Fibroblast of skin of back (primary cell): ENCODE measurements around the gene ZNF609.
A peak's percentile ranks its signal among the peaks of the same experiment; 100 is the strongest.

Source experiments
- DNase-seq: peaks from one replicate; pipeline ENCODE4 v3.0.0-alpha.2; 2013

ZNF609 gene

GRCh38 chr15:64656508-64656907, 196.1 kb downstream of the ZNF609 start:
- no peak for DNase-seq

DNA sequence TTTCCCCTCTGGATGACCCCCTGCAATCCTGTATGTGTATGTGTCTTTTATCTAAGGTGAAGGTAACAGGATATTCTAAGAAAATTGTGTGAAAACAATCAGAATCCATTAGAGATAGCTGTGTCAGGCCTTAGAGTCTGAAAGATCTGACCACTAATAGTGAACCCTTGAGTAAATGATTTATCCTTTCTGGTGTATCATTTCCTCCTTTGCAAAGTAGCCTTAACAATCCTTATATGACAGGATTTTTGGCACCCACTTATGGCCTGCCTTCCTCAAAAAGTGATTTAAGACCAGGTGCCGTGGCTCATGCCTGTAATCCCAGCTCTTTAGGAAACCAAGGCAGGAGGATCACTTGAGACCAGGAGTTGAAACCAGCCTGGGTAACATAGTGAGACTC, 204.8 kb downstream of the ZNF609 start:
- no peak for DNase-seq

DNA sequence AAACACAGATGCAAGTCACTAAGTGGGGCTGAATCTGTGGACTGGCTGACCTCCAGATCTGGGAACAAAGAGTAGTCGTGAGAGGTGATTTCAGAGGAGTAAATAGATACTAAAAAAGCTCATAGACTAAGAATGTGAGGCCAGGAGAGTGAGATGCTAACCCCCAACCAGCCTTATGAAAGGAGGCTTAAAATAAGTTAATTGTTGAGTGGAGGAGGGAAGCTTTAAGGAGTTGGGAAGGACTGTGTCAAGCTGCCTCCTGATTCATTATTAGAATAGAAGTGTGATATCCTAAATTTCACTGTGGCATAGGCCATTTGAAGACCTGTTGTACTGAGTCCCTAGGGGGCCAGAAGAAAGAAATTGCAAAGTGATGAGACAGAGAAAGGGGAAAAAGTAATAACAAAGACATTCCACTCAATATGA, 207.4 kb downstream of the ZNF609 start:
- peak; percentile 74 for DNase-seq

GRCh38 chr15:64673866-64674265, 213.5 kb downstream of the ZNF609 start:
- DNase-seq, result no peak

GRCh38 chr15:64678126-64678819, 217.9 kb downstream of the ZNF609 start:
- DNase-seq, result no peak

DNA sequence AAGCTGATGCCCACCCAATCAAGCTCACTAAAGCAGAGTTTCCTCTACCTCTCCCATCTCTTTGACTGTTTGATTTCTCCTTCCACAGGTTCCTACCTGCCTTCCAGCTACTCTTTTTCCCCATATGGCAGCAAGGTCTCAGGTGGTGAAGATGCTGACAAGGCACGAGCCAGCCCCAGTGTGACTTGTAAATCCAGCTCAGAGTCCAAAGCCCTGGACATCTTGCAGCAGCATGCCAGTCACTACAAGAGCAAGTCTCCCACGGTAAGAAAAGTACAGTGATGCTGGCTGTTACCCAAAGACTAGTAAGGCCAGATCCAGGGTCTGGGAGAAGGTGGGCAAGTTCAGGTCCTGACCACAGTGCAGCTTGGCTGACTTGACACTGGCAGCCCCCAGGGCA, 219.7 kb downstream of the ZNF609 start:
- no peak for DNase-seq

GRCh38 chr15:64681424-64682024, 221.1 kb downstream of the ZNF609 start:
- peak; percentile 63 for DNase-seq

- no peak for DNase-seq
Observed at GRCh38 chr15:64682255-64682654, 221.9 kb downstream of the ZNF609 start.

- DNase-seq, result no peak
Observed at GRCh38 chr15:64683378-64683777, 223.0 kb downstream of the ZNF609 start.

DNA sequence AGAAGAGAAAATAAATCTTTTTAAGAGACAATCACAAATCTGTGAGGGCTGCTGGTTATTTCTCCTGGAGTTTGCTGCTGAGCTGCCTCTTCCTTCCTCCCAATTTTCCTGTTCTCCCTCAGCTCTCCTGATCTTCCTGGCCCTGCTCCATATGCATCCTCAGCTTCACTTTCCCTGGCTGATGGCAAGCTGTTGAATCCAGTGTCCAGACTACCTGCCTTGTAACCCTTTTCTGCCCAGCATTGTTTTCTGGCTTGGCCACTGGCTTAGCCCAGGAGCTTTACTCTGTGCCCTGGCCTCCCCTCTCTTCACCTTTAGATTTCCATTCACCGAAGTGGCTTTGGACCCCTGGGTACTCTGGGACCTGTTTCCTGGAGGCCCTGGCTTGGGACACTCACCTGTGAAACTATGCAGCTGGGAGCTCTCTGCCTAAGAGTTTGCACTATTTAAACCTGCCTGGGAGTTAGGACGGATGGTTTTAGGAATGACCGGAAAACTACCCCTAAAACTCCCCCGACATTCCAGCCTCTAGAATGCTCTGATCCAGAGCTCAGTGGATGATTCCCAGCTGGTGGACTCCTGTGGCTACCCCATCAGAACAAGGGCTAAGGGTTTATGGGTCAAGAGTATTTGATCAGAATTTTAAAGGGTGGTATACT, 225.0 kb downstream of the ZNF609 start:
- DNase-seq, result no peak

DNA sequence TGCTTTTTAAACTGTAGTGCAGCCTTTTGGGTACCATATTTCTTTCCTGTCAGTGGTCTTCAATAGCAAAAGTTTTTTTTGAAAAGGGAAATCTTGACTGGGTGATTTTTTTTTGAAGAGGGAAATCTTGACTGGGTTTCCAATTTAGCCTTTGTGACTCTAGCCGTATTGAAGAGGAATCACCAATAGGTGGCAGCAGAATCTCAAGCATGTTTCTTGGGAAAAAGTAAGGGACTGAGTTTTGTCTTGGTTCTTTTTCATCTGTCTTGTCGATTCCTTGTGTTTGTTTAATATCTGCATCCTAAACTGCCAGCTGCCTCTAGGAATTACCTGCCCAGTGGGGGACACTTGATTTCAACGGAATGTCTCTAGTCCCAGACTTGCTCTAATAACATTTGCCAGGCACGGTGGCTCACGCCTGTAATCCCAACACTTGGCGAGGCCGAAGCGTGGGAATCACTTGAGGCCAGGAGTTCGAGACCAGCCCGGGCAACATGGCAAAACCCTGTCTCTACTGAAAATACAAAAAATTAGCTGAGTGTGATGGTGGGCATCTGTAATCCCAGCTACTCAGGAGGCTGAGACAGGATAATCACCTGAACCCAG, 225.9 kb downstream of the ZNF609 start:
- DNase-seq, result peak; percentile 58

GRCh38 chr15:64687172-64687571, 226.8 kb downstream of the ZNF609 start:
- DNase-seq, result no peak

DNA sequence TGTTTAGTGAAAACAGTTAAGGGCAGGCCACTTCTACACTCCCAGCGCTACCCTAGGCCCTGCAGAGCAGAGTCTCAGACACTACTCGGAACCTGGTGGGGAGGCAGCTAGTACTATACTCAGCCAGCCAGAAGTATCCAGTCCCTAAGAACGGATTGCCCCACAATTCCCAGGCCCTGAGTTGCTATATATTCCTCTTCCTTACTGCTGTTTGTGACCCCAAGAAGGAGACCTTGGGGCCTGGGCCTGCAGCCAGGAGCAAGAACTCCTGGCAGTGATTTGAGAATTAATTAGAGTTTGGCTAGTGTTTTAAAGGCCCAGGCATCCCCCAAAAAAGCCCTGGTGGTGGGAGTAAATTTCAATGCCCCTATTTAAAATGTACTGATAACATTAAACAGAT, 227.3 kb downstream of the ZNF609 start:
- DNase-seq, result no peak

DNA sequence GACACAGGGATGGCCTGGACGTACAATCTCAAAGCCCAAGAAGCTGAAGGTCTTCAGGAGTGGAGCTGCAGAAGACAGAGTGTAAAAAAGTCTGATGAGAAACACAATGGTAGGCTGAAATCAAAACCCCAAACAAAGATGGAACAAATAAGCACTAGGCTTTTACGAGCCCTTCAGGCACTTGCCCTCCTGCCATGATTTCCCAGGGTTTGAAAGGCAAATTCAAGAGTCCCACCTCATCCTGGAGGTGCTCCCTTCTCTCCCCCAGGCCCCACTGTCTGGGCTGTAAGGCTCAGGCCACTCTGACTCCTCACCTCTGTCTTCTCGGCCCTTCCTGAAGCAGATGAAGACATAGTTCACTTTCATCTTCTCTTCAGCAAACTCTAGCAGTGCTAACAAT, 228.4 kb downstream of the ZNF609 start:
- DNase-seq, result no peak

- no peak for DNase-seq
Observed at GRCh38 chr15:64690008-64690407, 229.6 kb downstream of the ZNF609 start.

DNA sequence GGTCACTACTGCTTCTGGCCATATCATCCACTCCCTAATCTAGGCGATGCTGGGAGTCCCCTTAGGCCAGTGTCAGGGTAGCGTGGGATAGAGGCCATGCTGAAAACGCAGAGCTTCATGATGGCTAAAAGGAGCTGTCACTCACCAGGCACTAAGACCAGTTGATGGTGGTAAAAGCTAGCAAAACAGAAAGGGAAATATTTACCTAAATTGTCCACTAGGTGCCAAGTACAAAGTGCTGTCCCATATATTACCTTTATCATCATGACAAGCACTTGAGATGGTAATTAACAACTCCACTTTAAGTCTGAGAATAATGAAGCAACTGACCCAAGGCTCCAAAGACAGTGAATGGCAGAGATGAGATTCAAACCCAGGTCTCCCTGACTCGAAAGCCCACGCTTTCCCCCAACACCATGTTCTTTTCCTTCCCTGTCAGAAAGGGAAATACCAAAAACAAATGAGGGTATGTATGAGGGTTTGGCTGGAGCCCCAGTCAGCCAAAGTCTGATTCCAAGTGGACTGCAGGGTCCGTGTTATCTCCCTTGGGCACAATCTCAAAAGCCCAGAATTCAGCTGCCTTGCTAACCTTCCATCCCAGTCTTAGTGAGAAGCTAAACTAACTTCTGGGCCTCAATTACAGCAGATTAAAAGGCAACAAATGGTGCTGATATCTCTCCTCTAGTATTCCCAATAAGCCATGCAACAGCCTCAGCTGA, 230.4 kb downstream of the ZNF609 start:
- DNase-seq, result no peak

GRCh38 chr15:64691896-64692565, 231.7 kb downstream of the ZNF609 start:
- DNase-seq, result no peak

- peak; percentile 81 for DNase-seq
Observed at GRCh38 chr15:64693134-64693533, 232.8 kb downstream of the ZNF609 start.

DNA sequence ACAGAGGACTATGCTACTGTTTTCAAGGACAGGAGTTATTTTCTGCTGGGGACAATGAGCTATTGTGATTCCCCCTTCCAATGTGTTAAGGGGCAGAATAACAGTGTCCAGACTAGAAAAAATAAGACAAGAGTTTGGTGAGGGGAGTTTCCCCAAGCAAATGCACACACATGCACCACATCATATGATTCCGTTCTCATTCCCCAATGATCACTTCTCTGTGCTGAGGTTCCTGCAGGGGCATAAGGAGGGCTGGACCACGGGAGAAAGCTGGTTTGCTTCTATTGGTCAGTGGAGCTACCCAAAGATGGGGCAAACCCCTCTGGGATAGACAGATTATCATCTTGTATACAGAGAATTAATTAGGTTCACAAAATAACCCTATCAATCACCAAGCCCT, 234.4 kb downstream of the ZNF609 start:
- no peak for DNase-seq

- DNase-seq, result no peak
Observed at GRCh38 chr15:64695561-64695992, 235.2 kb downstream of the ZNF609 start.

DNA sequence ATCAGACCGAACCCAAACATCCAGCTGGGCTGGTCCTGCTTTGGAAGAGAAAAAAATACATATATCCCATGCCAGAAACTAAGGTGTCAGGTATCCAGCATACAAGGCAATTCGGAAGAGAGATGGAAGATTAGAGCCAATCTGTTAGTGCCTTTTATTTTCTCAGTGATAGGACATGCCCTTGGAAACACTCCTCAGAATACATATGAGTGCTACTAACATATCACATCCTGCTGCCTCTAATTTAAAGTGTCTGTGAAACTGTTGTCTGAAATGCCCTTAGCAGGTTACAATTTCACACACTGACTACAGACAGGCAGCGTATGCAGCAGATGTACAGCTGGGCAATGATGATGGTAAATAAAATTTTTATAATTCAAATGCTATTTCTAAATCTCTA, 236.1 kb downstream of the ZNF609 start:
- no peak for DNase-seq

GRCh38 chr15:64697911-64698369, 237.6 kb downstream of the ZNF609 start:
- no peak for DNase-seq
